ENCODE data around the gene RNF41.

GRCh38 chr12:56213878-56214277 lies 7.8 kb downstream of the RNF41 start:
- TF ChIP-seq CTCF (IDR thresholded peaks at IDR 0.05) (no peak), EZH2 (IDR thresholded peaks at IDR 0.05; ENCODE audit: borderline replicate concordance, insufficient read depth, low read depth, low read length, poor library complexity, severe bottlenecking) (no peak)
